Measurements from ENCODE around the gene FCRL5.

GRCh38 chr1:157477419-157477818, 74.9 kb downstream of the FCRL5 start:
- TF ChIP-seq EZH2phosphoT487 (IDR thresholded peaks at IDR 0.05) (no peak), CTCF (IDR thresholded peaks at IDR 0.05) (no peak)
